Activated effector memory CD4-positive, alpha-beta T cell treated with anti-CD3 and anti-CD28 coated beads, Interleukin-2, amount 50 U/mL, for 16 hours (primary cell): ENCODE measurements around the gene RELA.
"Not testable (repeated sequence)": the region's sequence is repeated elsewhere in the genome, so short reads cannot be mapped to it uniquely, and the experiment has no call there.

ENCODE experiments used
- DNase-seq: peaks from one replicate; pipeline ENCODE4 v3.0.0-alpha.2; 2020

Gene RELA

GRCh38 chr11:65646958-65647701 lies 15.6 kb downstream of the RELA start:
- no peak for DNase-seq

- no peak for DNase-seq
These were observed 16.3 kb downstream of the RELA start for GRCh38 chr11:65646288-65646957.

GRCh38 chr11:65645710-65646109 lies 17.0 kb downstream of the RELA start:
- no peak for DNase-seq

- no peak for DNase-seq
These were observed 17.9 kb downstream of the RELA start for GRCh38 chr11:65644837-65645236.

- no peak for DNase-seq
These were observed 18.7 kb downstream of the RELA start for GRCh38 chr11:65643971-65644370.

GRCh38 chr11:65642014-65642671 lies 20.6 kb downstream of the RELA start:
- DNase-seq, result no peak

- DNase-seq, result no peak
These were observed 21.3 kb downstream of the RELA start for GRCh38 chr11:65641297-65642013.

- DNase-seq, result peak; percentile 79
These were observed 22.0 kb downstream of the RELA start for GRCh38 chr11:65640483-65641296.

- DNase-seq, result peak; percentile 84
These were observed 22.9 kb downstream of the RELA start for GRCh38 chr11:65639623-65640482.

GRCh38 chr11:65639228-65639597 lies 23.5 kb downstream of the RELA start:
- DNase-seq, result not testable (repeated sequence)

- DNase-seq, result peak; percentile 91
These were observed 24.8 kb downstream of the RELA start, which contains the start of gene SIPA1 for GRCh38 chr11:65637794-65638419. Gene SIPA1 (plus strand): TSS chr11:65638101. CDS start chr11:65640922, 2,821 bp downstream.

GRCh38 chr11:65637032-65637557 lies 25.6 kb downstream of the RELA start:
- DNase-seq, result no peak

- no peak for DNase-seq
These were observed 26.3 kb downstream of the RELA start for GRCh38 chr11:65636108-65637031.

- no peak for DNase-seq
These were observed 27.6 kb downstream of the RELA start for GRCh38 chr11:65634905-65635731.

GRCh38 chr11:65634440-65634839 lies 28.3 kb downstream of the RELA start:
- DNase-seq, result no peak

GRCh38 chr11:65634109-65634436 lies 28.6 kb downstream of the RELA start:
- no peak for DNase-seq

- no peak for DNase-seq
These were observed 29.2 kb downstream of the RELA start for GRCh38 chr11:65633390-65634108.

GRCh38 chr11:65630215-65630614 lies 32.5 kb downstream of the RELA start:
- no peak for DNase-seq
